ENCODE results near the gene NFE2L2.
"Not testable (repeated sequence)": the region's sequence is repeated elsewhere in the genome, so short reads cannot be mapped to it uniquely, and the experiment has no call there.

The NFE2L2 gene

GRCh38 chr2:177207101-177207500 is 57.4 kb downstream of the NFE2L2 start:
- TF ChIP-seq ZFX (IDR thresholded peaks at IDR 0.05; ENCODE audit: borderline replicate concordance) (no peak), CTCF (IDR thresholded peaks at IDR 0.05) (no peak)

GRCh38 chr2:177204417-177204816 is 60.1 kb downstream of the NFE2L2 start:
- TF ChIP-seq ZFX (IDR thresholded peaks at IDR 0.05; ENCODE audit: borderline replicate concordance) = no peak
- no peak for TF ChIP-seq CTCF (IDR thresholded peaks at IDR 0.05)

More at GRCh38 chr2:177207101-177207500, 57.4 kb downstream of the NFE2L2 start:
- H3K27ac ChIP-seq = no peak overlapping the region

DNA sequence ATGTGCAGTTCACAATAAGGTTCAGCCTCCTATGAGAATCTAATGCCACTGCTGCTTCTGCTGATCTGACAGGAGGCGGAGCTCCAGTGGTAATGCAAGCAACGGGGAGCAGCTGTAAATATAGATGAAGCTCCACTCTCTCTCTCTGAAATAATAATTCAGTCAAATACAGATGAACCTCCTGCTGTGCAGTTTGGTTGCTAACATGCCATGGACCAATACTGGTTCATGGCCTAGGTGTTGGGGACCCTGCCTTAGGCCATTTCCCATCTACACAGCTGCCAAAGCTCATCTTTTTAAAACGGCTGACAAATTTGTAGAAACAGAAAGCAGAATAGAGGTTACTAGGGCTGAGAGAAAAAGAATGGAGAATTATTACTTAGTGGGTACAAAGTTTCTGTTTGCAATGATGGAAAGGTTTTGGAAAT is 62.6 kb downstream of the NFE2L2 start:
- H3K27ac ChIP-seq = no peak overlapping the region
- TF ChIP-seq ZFX (IDR thresholded peaks at IDR 0.05; ENCODE audit: borderline replicate concordance) (no peak), CTCF (IDR thresholded peaks at IDR 0.05) (no peak)

More at GRCh38 chr2:177204417-177204816, 60.1 kb downstream of the NFE2L2 start:
- no peak overlapping the region for H3K27ac ChIP-seq

DNA sequence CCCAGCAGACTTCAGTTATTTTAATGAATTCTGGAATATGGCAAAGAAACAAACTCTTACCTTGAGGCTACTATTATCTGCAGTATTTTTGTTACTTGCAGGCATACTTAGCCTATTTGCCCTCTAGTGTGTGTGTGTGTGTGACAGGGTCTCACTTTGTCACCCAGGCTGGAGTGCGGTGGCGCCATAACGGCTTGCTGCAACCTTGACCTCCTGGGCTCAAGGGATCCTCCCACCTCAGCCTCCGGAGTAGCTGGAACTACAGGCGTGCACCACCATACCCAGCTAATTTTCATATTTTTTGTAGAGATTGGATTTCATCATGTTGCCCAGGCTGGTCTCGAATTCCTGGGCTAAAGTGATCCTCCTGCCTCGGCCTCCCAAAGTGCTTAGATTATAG is 64.1 kb downstream of the NFE2L2 start:
- H3K27ac ChIP-seq = not testable (repeated sequence)

DNA sequence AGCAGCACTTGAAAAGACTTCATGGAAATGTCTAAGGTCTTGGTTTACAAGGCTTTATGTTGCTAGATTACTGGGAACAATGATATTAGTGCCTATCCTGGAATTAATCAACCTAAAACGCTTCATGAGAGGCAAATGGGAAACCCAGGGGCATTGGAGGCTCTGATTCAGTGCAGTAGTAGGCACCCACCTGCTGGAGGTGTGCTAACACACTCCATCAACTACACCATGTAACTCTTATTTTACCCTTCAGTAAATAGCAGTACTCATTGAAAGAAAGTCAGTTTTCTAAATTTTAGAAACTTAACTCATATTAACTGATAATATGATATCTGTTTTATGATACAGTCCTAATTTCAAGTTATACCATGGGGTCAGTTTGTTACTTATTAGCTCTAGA is 69.3 kb downstream of the NFE2L2 start:
- no peak for TF ChIP-seq CTCF (IDR thresholded peaks at IDR 0.05)
- no peak for TF ChIP-seq ZFX (IDR thresholded peaks at IDR 0.05; ENCODE audit: borderline replicate concordance)
- H3K27ac ChIP-seq = no peak overlapping the region

- no peak overlapping the region for H3K27ac ChIP-seq
- no peak for TF ChIP-seq CTCF (IDR thresholded peaks at IDR 0.05)
Measured at GRCh38 chr2:177193240-177193639, 71.3 kb downstream of the NFE2L2 start.

GRCh38 chr2:177192788-177193187 is 71.7 kb downstream of the NFE2L2 start:
- TF ChIP-seq ZFX (IDR thresholded peaks at IDR 0.05; ENCODE audit: borderline replicate concordance) (no peak), CTCF (IDR thresholded peaks at IDR 0.05) (no peak)
- H3K27ac ChIP-seq = no peak overlapping the region

GRCh38 chr2:177190941-177191340 is 73.6 kb downstream of the NFE2L2 start:
- H3K27ac ChIP-seq = no peak overlapping the region
- TF ChIP-seq CTCF (IDR thresholded peaks at IDR 0.05) = no peak
- TF ChIP-seq ZFX (IDR thresholded peaks at IDR 0.05; ENCODE audit: borderline replicate concordance) = no peak

All from 22Rv1 (cell line).